Stimulated activated CD4-positive, alpha-beta T cell treated with anti-CD3 and anti-CD28 coated beads, Interleukin-1b, Interleukin-23, amount 100 ng/mL, for 4 hours (primary cell): ENCODE results near the gene OCA2.
"Not testable (repeated sequence)": the region's sequence is repeated elsewhere in the genome, so short reads cannot be mapped to it uniquely, and the experiment has no call there.

Experiments used
- DNase-seq, 2 donors: peaks; one replicate each; pipeline ENCODE4 v3.0.0-alpha.2; 2020; ENCODE audit warnings: low read depth in 2 of 2

Gene OCA2

GRCh38 chr15:27725731-27726130 lies 373.4 kb downstream of the OCA2 start:
- DNase-seq = no peak

- DNase-seq = no peak
Measured at GRCh38 chr15:27723821-27724220, 375.3 kb downstream of the OCA2 start.

- no peak for DNase-seq
Measured at GRCh38 chr15:27722102-27722501, 377.0 kb downstream of the OCA2 start.

GRCh38 chr15:27714675-27715074 lies 384.4 kb downstream of the OCA2 start:
- no peak for DNase-seq

- DNase-seq = not testable (repeated sequence)
Measured at GRCh38 chr15:27713850-27714249, 385.3 kb downstream of the OCA2 start.

GRCh38 chr15:27707257-27707656 lies 391.9 kb downstream of the OCA2 start:
- DNase-seq = no peak

- no peak for DNase-seq
Measured at GRCh38 chr15:27706300-27706699, 392.8 kb downstream of the OCA2 start.

GRCh38 chr15:27705056-27705455 lies 394.1 kb downstream of the OCA2 start:
- no peak for DNase-seq
